Lower lobe of right lung (tissue), 2 donors: Measurements from ENCODE around the gene RALGDS. TPM values are rescaled to one million over a fixed set of nuclear protein-coding genes. Genes with fewer than 3 reads are reported as not detected.
A peak's percentile ranks its signal among the peaks of the same experiment; 100 is the strongest.

Experiments
- ATAC-seq, 2 donors: fragments of 200-7000 bp; cut with Tn5 transposase; one replicate each; pipeline ENCODE4 v1.9.1; 2020 to 2022; ENCODE audit warnings: mild to moderate bottlenecking in 2 of 2, moderate library complexity in 2 of 2
- DNase-seq: peaks from one replicate; pipeline ENCODE4 v3.0.0-alpha.2; 2020
- H3K27ac ChIP-seq: fragments of 200-600 bp; one replicate; pipeline ENCODE4 v1.8.0; 2022
- H3K27me3 ChIP-seq: fragments of 200-600 bp; one replicate; pipeline ENCODE4 v1.8.0; 2022; ENCODE audit warnings: low read depth
- H3K36me3 ChIP-seq: fragments of 200-600 bp; one replicate; pipeline ENCODE4 v1.8.0; 2022; ENCODE audit warnings: mild to moderate bottlenecking
- H3K4me1 ChIP-seq: fragments of 200-600 bp; one replicate; pipeline ENCODE4 v1.8.0; 2022
- H3K4me3 ChIP-seq: fragments of 200-600 bp; one replicate; pipeline ENCODE4 v1.8.0; 2022; ENCODE audit warnings: mild to moderate bottlenecking
- H3K9me3 ChIP-seq: fragments of 200-600 bp; one replicate; pipeline ENCODE4 v1.8.0; 2022
- intact Hi-C: fragments of 100-400 bp; cut with DNase I; formaldehyde crosslinking; loops from one replicate; pipeline ENCODE4 v1.11.0; 2022
- total RNA-seq: library from RNA; stranded (reverse); fragmentation: NEBNext Ultra II Directional; extraction: Animal tissue kit (Norgen Biotek cat#: 25700); gene quantifications from one replicate; pipeline ENCODE4 v1.2.1, GENCODE V29; 2021
- TF ChIP-seq, protein P1 (sequence below): fragments of 200-600 bp; IDR thresholded peaks from one replicate; pipeline ENCODE4 v1.8.0; 2022; ENCODE audit warnings: antibody characterized with exemption, mild to moderate bottlenecking
- donor health status: DM: no; HTN: yes; CAD: no; lungs with severe emphysema.

The RALGDS gene
- total RNA-seq, 1 donor from 2014 or later, result 71.1 TPM

DNA sequence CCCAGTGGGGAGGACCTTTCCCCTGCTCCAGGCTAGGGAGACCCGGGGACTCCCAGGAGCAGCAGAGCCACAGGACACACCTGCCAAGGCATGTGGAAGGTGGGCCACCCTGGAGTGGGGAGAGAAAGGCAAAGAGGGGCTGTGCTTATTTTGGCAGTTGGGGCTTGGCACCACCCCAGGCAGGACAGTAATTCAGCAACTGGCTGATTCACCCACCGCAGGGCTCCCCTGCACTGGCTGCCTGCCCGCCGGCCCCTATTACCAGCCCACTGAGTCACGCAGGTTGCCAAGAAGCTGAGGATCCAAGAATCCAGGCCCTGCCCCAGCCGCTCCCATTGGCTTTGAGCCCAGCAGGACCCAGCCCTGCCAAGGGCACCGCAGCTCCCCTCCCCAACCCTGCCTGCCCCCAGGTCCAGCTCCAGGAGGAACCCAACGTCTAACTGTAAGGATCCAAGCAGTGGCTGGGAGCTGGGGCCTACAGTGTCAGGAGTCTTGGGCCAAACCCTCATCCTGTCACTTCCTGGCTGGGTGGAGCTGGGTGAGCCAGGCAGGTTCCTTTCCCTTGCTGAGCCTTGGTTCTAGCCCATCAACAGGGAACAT lies 14.2 kb upstream of the RALGDS start:
- peaks cover 80% of the 10 kb centered on the region for H3K4me1 ChIP-seq
- H3K27ac ChIP-seq, result peak overlapping the region; percentile 93
- ATAC-seq (peak; percentile 29 to 54), DNase-seq (peak; percentile 78)
- intact Hi-C loops, result no loop called here
- H3K4me3 ChIP-seq, result no peak overlapping the region
- no peaks in the 10 kb centered on the region for H3K27me3 ChIP-seq
- no peaks in the 10 kb centered on the region for H3K36me3 ChIP-seq
- TF ChIP-seq, protein P1, sequence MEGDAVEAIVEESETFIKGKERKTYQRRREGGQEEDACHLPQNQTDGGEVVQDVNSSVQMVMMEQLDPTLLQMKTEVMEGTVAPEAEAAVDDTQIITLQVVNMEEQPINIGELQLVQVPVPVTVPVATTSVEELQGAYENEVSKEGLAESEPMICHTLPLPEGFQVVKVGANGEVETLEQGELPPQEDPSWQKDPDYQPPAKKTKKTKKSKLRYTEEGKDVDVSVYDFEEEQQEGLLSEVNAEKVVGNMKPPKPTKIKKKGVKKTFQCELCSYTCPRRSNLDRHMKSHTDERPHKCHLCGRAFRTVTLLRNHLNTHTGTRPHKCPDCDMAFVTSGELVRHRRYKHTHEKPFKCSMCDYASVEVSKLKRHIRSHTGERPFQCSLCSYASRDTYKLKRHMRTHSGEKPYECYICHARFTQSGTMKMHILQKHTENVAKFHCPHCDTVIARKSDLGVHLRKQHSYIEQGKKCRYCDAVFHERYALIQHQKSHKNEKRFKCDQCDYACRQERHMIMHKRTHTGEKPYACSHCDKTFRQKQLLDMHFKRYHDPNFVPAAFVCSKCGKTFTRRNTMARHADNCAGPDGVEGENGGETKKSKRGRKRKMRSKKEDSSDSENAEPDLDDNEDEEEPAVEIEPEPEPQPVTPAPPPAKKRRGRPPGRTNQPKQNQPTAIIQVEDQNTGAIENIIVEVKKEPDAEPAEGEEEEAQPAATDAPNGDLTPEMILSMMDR, result no peak
- H3K9me3 ChIP-seq, result no peaks in the 10 kb centered on the region

- Histone ChIP-seq H3K27me3 (no peaks in the 10 kb centered on the region), H3K4me1 (peaks cover 74% of the 10 kb centered on the region), H3K27ac (peak overlapping the region; percentile 93), H3K36me3 (no peaks in the 10 kb centered on the region), H3K9me3 (no peaks in the 10 kb centered on the region), H3K4me3 (no peak overlapping the region)
- no peak for DNase-seq
- ATAC-seq, result no peak
- intact Hi-C loops, result no loop called here
- TF ChIP-seq, protein P1, result no peak
Measured at GRCh38 chr9:133134388-133135145, 13.5 kb upstream of the RALGDS start.

DNA sequence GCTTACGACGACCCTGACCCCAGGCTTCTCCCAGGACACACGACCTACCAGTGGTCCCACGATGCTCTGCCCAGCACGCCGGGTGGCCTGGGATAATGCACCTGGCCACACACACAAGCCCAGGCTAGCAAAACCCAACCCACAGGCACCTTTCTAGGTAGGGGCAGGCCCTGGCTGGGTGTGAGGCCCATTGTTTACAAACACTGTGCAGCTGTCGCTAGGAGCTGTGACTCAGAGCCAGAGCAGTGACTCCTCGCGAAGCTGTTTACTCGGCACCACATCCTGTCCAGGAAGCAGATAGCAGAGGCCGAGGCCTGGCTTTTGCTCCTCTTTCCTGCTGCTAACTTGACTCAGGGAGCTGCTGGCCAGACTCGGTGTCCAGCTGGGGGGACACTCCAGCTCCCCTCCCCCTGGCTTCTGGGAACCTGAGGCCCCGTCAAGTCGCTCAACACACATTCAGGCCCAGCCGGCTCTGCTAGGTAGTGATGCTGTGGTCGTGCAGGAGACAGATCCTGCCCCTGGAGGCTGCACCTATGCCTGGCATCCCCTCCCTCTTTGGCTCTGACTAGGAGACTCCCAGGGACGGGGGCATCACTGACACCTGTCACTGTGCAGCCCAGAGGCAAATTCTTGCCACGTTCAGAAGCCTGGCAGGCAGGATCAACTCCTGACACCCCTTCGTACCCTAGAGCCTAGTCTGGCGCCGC lies 12.8 kb upstream of the RALGDS start:
- Histone ChIP-seq H3K36me3 (no peaks in the 10 kb centered on the region), H3K4me3 (no peak overlapping the region), H3K27ac (peak overlapping the region; percentile 93), H3K4me1 (peaks cover 80% of the 10 kb centered on the region), H3K27me3 (no peaks in the 10 kb centered on the region), H3K9me3 (no peaks in the 10 kb centered on the region)
- DNase-seq, result peak; percentile 91
- intact Hi-C loops, result no loop called here
- TF ChIP-seq, protein P1, result no peak
- ATAC-seq, result peak; percentile 88 to 93

DNA sequence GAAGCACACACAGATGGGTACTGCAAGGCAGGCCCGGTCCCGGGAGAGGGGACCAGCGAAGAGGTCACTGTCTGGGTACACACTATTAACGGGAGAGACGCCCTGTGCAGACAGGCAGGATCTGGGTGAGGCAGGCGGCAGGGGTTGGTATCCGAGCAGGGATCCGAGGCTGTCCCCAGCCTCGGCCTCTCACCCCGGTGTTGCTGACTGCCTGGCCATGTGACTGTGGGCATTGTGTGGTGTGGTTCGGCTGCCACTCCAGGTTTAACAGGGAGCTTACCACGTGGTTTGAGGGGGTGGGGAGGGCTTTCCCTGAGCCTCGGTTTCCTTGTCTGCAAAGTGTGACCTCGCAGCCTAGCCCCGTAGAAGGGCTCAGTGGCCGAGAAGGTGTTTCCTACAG lies 11.1 kb upstream of the RALGDS start:
- intact Hi-C loops, result no loop called here
- peak overlapping the region; percentile 93 for H3K27ac ChIP-seq
- H3K9me3 ChIP-seq, result no peaks in the 10 kb centered on the region
- ATAC-seq (no peak), DNase-seq (no peak)
- H3K27me3 ChIP-seq, result no peaks in the 10 kb centered on the region
- no peak overlapping the region for H3K4me3 ChIP-seq
- no peaks in the 10 kb centered on the region for H3K36me3 ChIP-seq
- TF ChIP-seq, protein P1, result no peak
- peaks cover 80% of the 10 kb centered on the region for H3K4me1 ChIP-seq

GRCh38 chr9:133131506-133131905 lies 10.5 kb upstream of the RALGDS start:
- ATAC-seq (no peak), DNase-seq (no peak)
- Histone ChIP-seq H3K4me3 (no peak overlapping the region), H3K4me1 (peaks cover 80% of the 10 kb centered on the region), H3K27me3 (no peaks in the 10 kb centered on the region), H3K27ac (peak overlapping the region; percentile 65), H3K36me3 (no peaks in the 10 kb centered on the region), H3K9me3 (no peaks in the 10 kb centered on the region)
- TF ChIP-seq, protein P1, result no peak
- intact Hi-C loops, result no loop called here
